Breast epithelium (tissue), 3 donors: ENCODE measurements around the gene PRG3.

Experiments
- CTCF ChIP-seq, 3 donors: fragments of 450-650 bp; IDR thresholded peaks; one replicate each; pipeline ENCODE4 v1.5.1; 2016 to 2017; ENCODE audit warnings: antibody characterized with exemption in 3 of 3, mild to moderate bottlenecking in 3 of 3, moderate library complexity in 3 of 3
- POLR2AphosphoS5 ChIP-seq, 3 donors: sonication (generic); formaldehyde crosslinking; IDR thresholded peaks; one replicate each; pipeline ENCODE4 v1.6.1; 2017; ENCODE audit warnings: antibody characterized with exemption in 3 of 3

GRCh38 chr11:57357856-57358255, 23.1 kb downstream of the PRG3 start:
- TF ChIP-seq CTCF (IDR thresholded peaks at IDR 0.05) (no peak), POLR2AphosphoS5 (IDR thresholded peaks at IDR 0.05) (no peak)
